ENCODE data around the gene FBXO11.

DNA sequence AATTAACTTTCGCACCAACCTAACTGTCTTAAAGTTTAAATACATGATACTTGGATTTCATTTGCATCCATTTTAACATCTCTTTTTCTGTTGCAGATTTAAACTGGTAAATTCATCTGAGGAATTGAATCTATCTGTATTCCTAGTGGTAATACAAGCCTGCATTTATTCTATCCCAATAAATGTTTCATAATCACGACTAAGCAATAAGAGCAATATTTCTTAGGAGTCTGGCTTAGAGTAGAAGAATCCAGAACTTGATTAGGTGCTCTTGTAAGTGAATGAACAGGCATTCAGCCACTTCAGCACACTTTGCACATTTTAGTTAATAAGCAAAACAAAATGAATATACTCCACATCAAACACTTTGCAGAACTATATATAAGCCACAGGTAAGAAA is 96.4 kb downstream of the FBXO11 start:
- TF ChIP-seq ZNF8 (CRISPR knock-in tag; IDR thresholded peaks at IDR 0.05) (no peak), ZNF70 (CRISPR knock-in tag; IDR thresholded peaks at IDR 0.05) (no peak), PATZ1 (CRISPR knock-in tag; IDR thresholded peaks at IDR 0.05; ENCODE audit: borderline replicate concordance) (no peak), ZC3H10 (CRISPR knock-in tag; IDR thresholded peaks at IDR 0.05) (no peak), ZFP3 (CRISPR knock-in tag; IDR thresholded peaks at IDR 0.05) (no peak)
- TF ChIP-seq, protein P1, sequence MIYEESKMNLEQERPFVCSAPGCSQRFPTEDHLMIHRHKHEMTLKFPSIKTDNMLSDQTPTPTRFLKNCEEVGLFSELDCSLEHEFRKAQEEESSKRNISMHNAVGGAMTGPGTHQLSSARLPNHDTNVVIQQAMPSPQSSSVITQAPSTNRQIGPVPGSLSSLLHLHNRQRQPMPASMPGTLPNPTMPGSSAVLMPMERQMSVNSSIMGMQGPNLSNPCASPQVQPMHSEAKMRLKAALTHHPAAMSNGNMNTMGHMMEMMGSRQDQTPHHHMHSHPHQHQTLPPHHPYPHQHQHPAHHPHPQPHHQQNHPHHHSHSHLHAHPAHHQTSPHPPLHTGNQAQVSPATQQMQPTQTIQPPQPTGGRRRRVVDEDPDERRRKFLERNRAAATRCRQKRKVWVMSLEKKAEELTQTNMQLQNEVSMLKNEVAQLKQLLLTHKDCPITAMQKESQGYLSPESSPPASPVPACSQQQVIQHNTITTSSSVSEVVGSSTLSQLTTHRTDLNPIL (CRISPR knock-in tag; IDR thresholded peaks at IDR 0.05; ENCODE audit: low read depth) = no peak
- TF ChIP-seq, protein P2, sequence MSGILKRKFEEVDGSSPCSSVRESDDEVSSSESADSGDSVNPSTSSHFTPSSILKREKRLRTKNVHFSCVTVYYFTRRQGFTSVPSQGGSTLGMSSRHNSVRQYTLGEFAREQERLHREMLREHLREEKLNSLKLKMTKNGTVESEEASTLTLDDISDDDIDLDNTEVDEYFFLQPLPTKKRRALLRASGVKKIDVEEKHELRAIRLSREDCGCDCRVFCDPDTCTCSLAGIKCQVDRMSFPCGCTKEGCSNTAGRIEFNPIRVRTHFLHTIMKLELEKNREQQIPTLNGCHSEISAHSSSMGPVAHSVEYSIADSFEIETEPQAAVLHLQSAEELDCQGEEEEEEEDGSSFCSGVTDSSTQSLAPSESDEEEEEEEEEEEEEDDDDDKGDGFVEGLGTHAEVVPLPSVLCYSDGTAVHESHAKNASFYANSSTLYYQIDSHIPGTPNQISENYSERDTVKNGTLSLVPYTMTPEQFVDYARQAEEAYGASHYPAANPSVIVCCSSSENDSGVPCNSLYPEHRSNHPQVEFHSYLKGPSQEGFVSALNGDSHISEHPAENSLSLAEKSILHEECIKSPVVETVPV (CRISPR knock-in tag; IDR thresholded peaks at IDR 0.05) = no peak

All from SK-N-SH treated with all-trans-retinoic acid at 6 μM for 48 hours (cell line).